ENCODE measurements around the gene PHACTR1.

DNA sequence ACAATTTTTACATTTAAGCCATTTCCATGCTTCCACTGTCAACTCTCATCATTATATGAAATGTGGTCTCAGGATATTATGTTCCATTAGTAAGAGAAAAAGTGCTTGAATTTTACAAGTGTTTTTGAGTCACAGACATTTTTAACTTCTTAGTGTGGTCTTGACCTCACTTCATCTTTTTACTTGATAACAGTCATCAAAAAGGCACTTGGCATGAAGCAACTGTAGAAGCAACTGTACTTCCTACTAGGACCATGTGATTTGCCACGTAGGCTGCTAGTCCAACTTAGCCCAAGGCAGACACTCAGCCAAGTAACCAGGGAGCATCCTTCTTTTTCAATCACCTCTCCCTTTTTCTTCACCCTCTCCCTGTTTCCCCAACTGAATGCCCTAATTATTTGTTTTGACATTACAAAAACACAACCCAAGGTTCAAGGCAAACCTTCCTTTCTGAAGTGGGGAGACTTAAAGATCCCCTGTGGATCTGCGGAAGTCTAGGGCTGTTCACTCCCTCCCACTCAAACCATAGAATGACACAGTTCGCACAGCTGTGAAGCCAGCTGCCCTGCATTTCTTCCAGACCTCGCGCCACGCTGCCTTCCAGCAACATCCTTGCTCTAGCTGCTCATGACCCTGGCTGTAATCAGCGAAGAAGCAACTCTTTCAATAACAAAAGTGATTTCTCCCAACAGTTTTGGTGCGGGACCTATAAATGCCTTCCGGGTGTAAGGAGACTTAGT lies 45.0 kb downstream of the PHACTR1 start:
- TF ChIP-seq, protein P1, sequence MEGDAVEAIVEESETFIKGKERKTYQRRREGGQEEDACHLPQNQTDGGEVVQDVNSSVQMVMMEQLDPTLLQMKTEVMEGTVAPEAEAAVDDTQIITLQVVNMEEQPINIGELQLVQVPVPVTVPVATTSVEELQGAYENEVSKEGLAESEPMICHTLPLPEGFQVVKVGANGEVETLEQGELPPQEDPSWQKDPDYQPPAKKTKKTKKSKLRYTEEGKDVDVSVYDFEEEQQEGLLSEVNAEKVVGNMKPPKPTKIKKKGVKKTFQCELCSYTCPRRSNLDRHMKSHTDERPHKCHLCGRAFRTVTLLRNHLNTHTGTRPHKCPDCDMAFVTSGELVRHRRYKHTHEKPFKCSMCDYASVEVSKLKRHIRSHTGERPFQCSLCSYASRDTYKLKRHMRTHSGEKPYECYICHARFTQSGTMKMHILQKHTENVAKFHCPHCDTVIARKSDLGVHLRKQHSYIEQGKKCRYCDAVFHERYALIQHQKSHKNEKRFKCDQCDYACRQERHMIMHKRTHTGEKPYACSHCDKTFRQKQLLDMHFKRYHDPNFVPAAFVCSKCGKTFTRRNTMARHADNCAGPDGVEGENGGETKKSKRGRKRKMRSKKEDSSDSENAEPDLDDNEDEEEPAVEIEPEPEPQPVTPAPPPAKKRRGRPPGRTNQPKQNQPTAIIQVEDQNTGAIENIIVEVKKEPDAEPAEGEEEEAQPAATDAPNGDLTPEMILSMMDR (IDR thresholded peaks at IDR 0.05; ENCODE audit: low read depth, low read length) = no peak
- TF ChIP-seq EZH2phosphoT487 (IDR thresholded peaks at IDR 0.05; ENCODE audit: low read depth) = no peak

Data from OCI-LY3 (cell line).